ENCODE data around the gene GIPR. TPM values are rescaled to one million over a fixed set of nuclear protein-coding genes. Genes with fewer than 3 reads are reported as not detected.

Gene GIPR
- total and polyA plus RNA-seq, 8 donors = 1.9 to 44.9 (median 6.8) TPM

- DNase-seq = no peak
- H3K27me3 ChIP-seq = no peaks in the 10 kb centered on the region
- WGBS, 5 donors = 72 to 89% (median 86%) methylated on average over 3 to 4 of the region's 4 CpGs
- intact Hi-C loops (cut with DNase I; ENCODE audit: low total_unique reads) = no loop called here
- no peak overlapping the region for H3K27ac ChIP-seq
- TF ChIP-seq EP300 (IDR thresholded peaks at IDR 0.05) (no peak), POLR2AphosphoS5 (IDR thresholded peaks at IDR 0.05) (no peak), POLR2A (IDR thresholded peaks at IDR 0.05) (no peak)
- TF ChIP-seq, protein P1, sequence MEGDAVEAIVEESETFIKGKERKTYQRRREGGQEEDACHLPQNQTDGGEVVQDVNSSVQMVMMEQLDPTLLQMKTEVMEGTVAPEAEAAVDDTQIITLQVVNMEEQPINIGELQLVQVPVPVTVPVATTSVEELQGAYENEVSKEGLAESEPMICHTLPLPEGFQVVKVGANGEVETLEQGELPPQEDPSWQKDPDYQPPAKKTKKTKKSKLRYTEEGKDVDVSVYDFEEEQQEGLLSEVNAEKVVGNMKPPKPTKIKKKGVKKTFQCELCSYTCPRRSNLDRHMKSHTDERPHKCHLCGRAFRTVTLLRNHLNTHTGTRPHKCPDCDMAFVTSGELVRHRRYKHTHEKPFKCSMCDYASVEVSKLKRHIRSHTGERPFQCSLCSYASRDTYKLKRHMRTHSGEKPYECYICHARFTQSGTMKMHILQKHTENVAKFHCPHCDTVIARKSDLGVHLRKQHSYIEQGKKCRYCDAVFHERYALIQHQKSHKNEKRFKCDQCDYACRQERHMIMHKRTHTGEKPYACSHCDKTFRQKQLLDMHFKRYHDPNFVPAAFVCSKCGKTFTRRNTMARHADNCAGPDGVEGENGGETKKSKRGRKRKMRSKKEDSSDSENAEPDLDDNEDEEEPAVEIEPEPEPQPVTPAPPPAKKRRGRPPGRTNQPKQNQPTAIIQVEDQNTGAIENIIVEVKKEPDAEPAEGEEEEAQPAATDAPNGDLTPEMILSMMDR (IDR thresholded peaks at IDR 0.05) = no peak
- peaks cover 17 to 56% (median 55%) of the 10 kb centered on the region in 4 donors for H3K36me3 ChIP-seq
- H3K4me3 ChIP-seq = no peak overlapping the region
- H3K4me1 ChIP-seq = peaks cover 0 to 13% (median 8%) of the 10 kb centered on the region in 4 donors
- H3K9me3 ChIP-seq = no peaks in the 10 kb centered on the region
These were observed 38.3 kb upstream of the GIPR start for GRCh38 chr19:45629704-45630103.

- DNase-seq = no peak
- H3K36me3 ChIP-seq = peaks cover 17 to 49% (median 47%) of the 10 kb centered on the region in 4 donors
- H3K27me3 ChIP-seq = no peaks in the 10 kb centered on the region
- H3K4me1 ChIP-seq = peaks cover 0 to 13% (median 8%) of the 10 kb centered on the region in 4 donors
- H3K4me3 ChIP-seq = no peak overlapping the region
- no peaks in the 10 kb centered on the region for H3K9me3 ChIP-seq
- intact Hi-C loops (cut with DNase I; ENCODE audit: low total_unique reads) = no loop called here
- WGBS, 5 donors = 87 to 100% (median 91%) methylated on average over 2 of the region's 2 CpGs
- no peak overlapping the region for H3K27ac ChIP-seq
- no peak for TF ChIP-seq POLR2A (IDR thresholded peaks at IDR 0.05)
- TF ChIP-seq EP300 (IDR thresholded peaks at IDR 0.05) = no peak
- no peak for TF ChIP-seq POLR2AphosphoS5 (IDR thresholded peaks at IDR 0.05)
- TF ChIP-seq, protein P1 (IDR thresholded peaks at IDR 0.05) = no peak
These were observed 37.6 kb upstream of the GIPR start for GRCh38 chr19:45630463-45630862.

- intact Hi-C loops (cut with DNase I; ENCODE audit: low total_unique reads) = no loop called here
- Histone ChIP-seq H3K27ac (peak overlapping the region in 3 of 5 donors; percentile 14 to 50 (median 20)), H3K4me1 (peaks cover 0 to 15% (median 11%) of the 10 kb centered on the region in 4 donors), H3K27me3 (no peaks in the 10 kb centered on the region), H3K36me3 (peaks cover 13 to 27% (median 25%) of the 10 kb centered on the region in 4 donors), H3K4me3 (no peak overlapping the region), H3K9me3 (no peaks in the 10 kb centered on the region)
- TF ChIP-seq, protein P1 (IDR thresholded peaks at IDR 0.05) = no peak
- no peak for TF ChIP-seq EP300 (IDR thresholded peaks at IDR 0.05)
- TF ChIP-seq POLR2A (IDR thresholded peaks at IDR 0.05) = no peak
- peak in 1 of 3 donors; percentile 58 for TF ChIP-seq POLR2AphosphoS5 (IDR thresholded peaks at IDR 0.05)
- peak; percentile 79 to 89 for DNase-seq
- 45 to 52% (median 47%) methylated on average over 23 to 27 of the region's 27 CpGs for WGBS, 5 donors
These were observed 35.4 kb upstream of the GIPR start for GRCh38 chr19:45632468-45633196.

DNA sequence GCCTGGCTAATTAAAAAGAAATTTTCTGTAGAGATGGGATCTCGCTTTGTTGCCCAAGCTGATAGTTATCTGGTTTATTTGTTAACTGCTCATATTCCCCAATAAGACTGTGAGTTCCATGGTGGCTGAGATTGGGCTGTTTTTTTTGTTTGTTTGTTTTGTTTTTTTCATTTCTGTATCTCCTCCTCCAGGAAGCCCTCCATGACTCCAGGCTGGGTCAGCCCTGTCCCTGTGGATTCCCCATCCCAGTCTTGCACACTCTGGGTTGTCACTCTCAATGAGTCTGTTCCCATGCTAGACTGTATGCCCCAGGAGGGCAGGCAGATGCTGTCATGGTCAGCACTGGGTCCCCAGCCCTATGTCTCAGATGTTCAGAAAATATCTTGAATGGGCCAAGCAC lies 31.7 kb upstream of the GIPR start:
- TF ChIP-seq, protein P1 (IDR thresholded peaks at IDR 0.05) = no peak
- TF ChIP-seq POLR2AphosphoS5 (IDR thresholded peaks at IDR 0.05) (no peak), EP300 (IDR thresholded peaks at IDR 0.05) (no peak), POLR2A (IDR thresholded peaks at IDR 0.05) (no peak)
- Histone ChIP-seq H3K27me3 (no peaks in the 10 kb centered on the region), H3K27ac (no peak overlapping the region), H3K9me3 (no peaks in the 10 kb centered on the region), H3K4me3 (no peak overlapping the region), H3K4me1 (peaks cover 19 to 49% (median 42%) of the 10 kb centered on the region in 4 donors), H3K36me3 (no peaks in the 10 kb centered on the region)
- 89 to 100% (median 95%) methylated on average over 1 of the region's 1 CpG for WGBS, 5 donors
- DNase-seq = no peak
- intact Hi-C loops (cut with DNase I; ENCODE audit: low total_unique reads) = no loop called here
